SK-N-MC (cell line): ENCODE data around the gene GNGT1.

Experiments used
- DNase-seq: peaks from one replicate; pipeline ENCODE4 v3.0.0-alpha.2; 2011; ENCODE audit warnings: low read depth, low spot score
- H3K27ac ChIP-seq: fragments of 200-600 bp; sonication (generic); 2 replicates; pipeline ENCODE4 v1.5.1; 2016; ENCODE audit warnings: mixed run types
- H3K36me3 ChIP-seq: fragments of 200-600 bp; sonication (generic); 2 replicates; pipeline ENCODE4 v1.6.1; 2017; ENCODE audit warnings: antibody characterized with exemption, low read length, mixed read lengths; ENCODE audit not compliant: insufficient read depth
- H3K4me3 ChIP-seq: fragments of 200-600 bp; sonication (generic); 2 replicates; pipeline ENCODE4 v1.5.1; 2016
- H3K9ac ChIP-seq: fragments of 200-600 bp; sonication (generic); 2 replicates; pipeline ENCODE4 v1.8.0; 2017; ENCODE audit warnings: mixed run types, mixed read lengths; ENCODE audit not compliant: insufficient read length
- H3K9me3 ChIP-seq: fragments of 200-600 bp; sonication (generic); 2 replicates; pipeline ENCODE4 v1.6.1; 2017; ENCODE audit warnings: low read depth, mild to moderate bottlenecking, antibody characterized with exemption, low read length, moderate library complexity, mixed read lengths
- EZH2 ChIP-seq: fragments of 200-600 bp; sonication (generic); IDR thresholded peaks from one replicate; pipeline ENCODE4 v1.6.1; 2017; ENCODE audit warnings: antibody characterized with exemption
- FOXP2 ChIP-seq: optimal IDR thresholded peaks from 2 replicates; pipeline ENCODE3; 2011; ENCODE audit warnings: mild to moderate bottlenecking, moderate library complexity; ENCODE audit not compliant: insufficient read depth; ENCODE audit errors: extremely low read length, control extremely low read depth
- POLR2AphosphoS5 ChIP-seq: IDR thresholded peaks from 2 replicates; pipeline ENCODE4 v1.6.1; 2012; ENCODE audit warnings: mild to moderate bottlenecking, low read depth, low read length, borderline replicate concordance

Gene GNGT1

DNA sequence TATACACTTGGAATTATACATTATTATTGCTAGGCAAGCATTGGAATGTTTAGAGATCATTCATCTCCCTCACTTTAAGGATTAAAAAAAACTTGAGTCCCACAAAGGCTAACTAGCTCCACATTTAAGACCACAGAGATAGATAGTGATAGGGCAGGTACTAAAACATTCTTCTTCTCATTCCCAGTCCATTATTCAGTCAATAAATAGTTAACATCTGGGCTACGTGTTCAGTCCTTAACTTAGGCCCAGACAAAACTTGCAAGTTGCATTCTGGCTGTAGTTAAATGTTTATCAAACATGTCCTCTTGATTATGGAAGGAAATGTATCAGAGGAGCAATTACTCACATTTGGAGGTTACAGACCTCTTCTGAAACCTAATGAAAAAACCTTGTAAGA, 17.6 kb downstream of the GNGT1 start:
- H3K4me3 ChIP-seq: peak overlapping the region; percentile 80
- H3K27ac ChIP-seq: 0 out of 2 replicates have a peak overlapping the region, but pooled peaks have one; percentile 23
- H3K9ac ChIP-seq: no peak overlapping the region
- no peak for DNase-seq
- H3K9me3 ChIP-seq: no peaks in the 10 kb centered on the region
- TF ChIP-seq FOXP2: no peak
- no peak for TF ChIP-seq EZH2
- no peak for TF ChIP-seq POLR2AphosphoS5
- H3K36me3 ChIP-seq: peaks cover 7% of the 10 kb centered on the region; the same call in 1 of the 2 replicates

DNA sequence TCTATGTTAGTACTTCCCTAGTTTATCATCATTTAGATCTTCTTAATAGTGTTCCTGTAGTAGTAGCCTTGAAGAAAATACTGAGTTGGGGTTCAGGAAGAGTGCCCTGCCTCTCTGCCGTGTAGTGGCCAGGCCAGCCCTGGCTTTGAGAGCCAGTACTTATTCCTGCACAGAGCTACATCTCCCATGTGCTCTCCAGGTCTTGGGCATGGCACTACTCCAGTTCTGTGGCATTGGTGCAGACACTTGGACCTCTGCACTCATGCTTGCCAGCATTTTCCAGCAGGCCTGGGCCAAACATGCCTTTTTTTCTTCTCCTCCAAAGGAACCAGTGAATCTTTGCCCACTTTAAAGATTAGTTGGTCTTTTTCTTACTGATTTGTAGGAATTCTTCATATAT, 20.4 kb downstream of the GNGT1 start:
- no peak for DNase-seq
- Histone ChIP-seq H3K36me3 (peaks cover 7% of the 10 kb centered on the region; the same call in 1 of the 2 replicates), H3K9ac (no peak overlapping the region), H3K4me3 (no peak overlapping the region), H3K9me3 (no peaks in the 10 kb centered on the region), H3K27ac (no peak overlapping the region)
- TF ChIP-seq EZH2: no peak
- no peak for TF ChIP-seq POLR2AphosphoS5
- no peak for TF ChIP-seq FOXP2

DNA sequence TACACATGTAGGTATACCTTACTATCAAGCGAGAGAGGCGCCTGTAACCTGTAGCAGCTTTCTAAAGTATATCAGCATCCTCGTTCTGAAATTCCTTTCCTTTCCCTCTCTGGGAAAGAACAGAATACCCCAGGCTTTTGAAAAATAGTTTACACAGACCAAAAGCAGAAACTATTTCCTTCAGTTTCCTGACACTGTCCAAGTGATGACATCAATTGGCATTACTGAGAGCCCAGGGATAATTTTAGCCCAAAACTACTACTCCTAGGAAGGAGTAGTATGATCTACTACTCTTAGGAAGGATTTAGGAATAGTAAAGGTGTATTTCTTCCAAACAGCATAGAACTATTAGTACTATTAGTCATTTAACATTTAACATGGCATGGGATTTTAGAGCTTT, 21.2 kb downstream of the GNGT1 start:
- no peak overlapping the region for H3K4me3 ChIP-seq
- peaks cover 7% of the 10 kb centered on the region; the same call in 1 of the 2 replicates for H3K36me3 ChIP-seq
- H3K9me3 ChIP-seq: no peaks in the 10 kb centered on the region
- no peak for DNase-seq
- H3K9ac ChIP-seq: no peak overlapping the region
- H3K27ac ChIP-seq: no peak overlapping the region
- TF ChIP-seq POLR2AphosphoS5: no peak
- no peak for TF ChIP-seq FOXP2
- TF ChIP-seq EZH2: no peak

DNA sequence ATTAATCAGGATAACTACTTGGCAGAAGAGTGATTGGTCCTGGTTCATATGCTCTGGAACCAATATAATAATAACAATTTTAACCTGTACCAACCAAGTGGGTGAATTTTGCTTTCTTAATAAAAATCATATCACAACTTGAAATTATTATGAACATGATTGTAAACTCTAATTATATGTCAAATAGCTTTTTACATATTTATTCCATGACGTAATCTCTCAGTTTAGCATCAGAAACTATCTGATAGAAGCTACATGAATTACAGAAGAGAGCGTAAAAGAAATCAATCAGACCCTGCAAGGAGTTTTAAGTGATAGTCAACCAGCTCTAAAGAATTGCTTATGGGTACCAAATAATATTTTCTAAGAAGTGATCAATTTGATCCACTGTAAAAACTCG, 25.3 kb downstream of the GNGT1 start:
- no peak for DNase-seq
- H3K4me3 ChIP-seq: no peak overlapping the region
- TF ChIP-seq EZH2: no peak
- TF ChIP-seq FOXP2: no peak
- TF ChIP-seq POLR2AphosphoS5: no peak
- no peaks in the 10 kb centered on the region for H3K9me3 ChIP-seq
- no peak overlapping the region for H3K27ac ChIP-seq
- no peak overlapping the region for H3K9ac ChIP-seq
- H3K36me3 ChIP-seq: 0 out of 2 replicates have a peak, but pooled peaks cover under 1% of the 10 kb centered on the region

DNA sequence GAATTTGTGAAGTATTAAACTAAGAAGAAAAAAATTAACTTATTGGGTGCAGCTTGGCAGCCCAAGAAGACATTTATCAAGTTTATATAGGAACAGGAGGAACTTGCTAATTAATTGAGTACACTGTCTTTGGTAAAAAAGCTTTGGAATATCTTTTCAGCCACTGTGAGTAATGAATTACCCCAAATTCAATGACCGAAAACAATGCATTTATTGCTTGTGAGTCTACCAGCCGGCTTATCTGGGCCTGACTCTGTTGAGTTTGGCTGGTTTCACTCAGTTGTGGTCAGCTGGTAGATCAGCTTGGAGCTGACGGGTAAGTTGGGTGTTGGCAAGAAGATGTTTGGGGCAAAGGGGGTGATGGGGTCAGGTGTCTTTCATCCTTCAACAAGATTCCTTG, 26.8 kb downstream of the GNGT1 start:
- Histone ChIP-seq H3K9me3 (no peaks in the 10 kb centered on the region), H3K9ac (no peak overlapping the region), H3K36me3 (no peaks in the 10 kb centered on the region), H3K27ac (no peak overlapping the region), H3K4me3 (no peak overlapping the region)
- DNase-seq: no peak
- no peak for TF ChIP-seq FOXP2
- TF ChIP-seq POLR2AphosphoS5: no peak
- no peak for TF ChIP-seq EZH2

DNA sequence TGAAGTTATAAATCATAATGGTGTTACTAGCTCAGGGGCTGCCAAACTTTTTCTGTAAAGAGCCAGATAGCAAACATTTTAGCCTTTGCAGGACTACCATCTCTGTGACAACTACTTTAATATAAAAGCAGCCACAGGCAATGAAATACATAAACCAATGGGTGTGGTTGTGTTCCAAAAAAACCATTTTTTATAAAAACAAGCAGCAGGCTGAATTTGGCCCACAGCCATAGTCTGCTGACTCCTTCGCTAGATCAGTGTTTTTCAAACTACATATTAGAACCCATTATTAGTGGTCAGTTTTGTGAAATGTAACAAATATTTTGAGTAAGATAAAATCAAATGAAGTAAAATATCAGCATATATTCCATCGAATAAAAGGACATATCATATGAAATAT, 28.7 kb downstream of the GNGT1 start:
- TF ChIP-seq EZH2 (no peak), FOXP2 (no peak), POLR2AphosphoS5 (no peak)
- Histone ChIP-seq H3K4me3 (no peak overlapping the region), H3K9ac (no peak overlapping the region), H3K27ac (no peak overlapping the region), H3K36me3 (no peaks in the 10 kb centered on the region), H3K9me3 (no peaks in the 10 kb centered on the region)
- no peak for DNase-seq

DNA sequence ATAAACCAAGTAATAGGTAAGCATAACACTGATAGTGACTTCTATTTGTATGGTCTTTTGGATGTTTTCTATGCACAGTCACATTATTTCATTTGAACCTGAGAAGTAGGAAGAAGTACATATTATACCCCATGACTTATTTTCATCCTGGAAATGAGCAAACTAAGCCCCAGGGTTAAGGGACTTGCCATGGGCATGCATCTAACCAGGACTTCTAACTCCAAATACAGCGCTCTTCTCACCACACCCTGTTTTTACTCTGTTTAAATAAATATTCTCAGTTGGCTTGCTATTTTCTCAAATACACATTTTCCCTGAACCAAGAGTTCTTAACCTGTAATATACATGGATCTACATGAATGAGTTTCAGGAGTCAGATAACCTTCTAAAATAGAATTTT, 31.5 kb downstream of the GNGT1 start:
- no peaks in the 10 kb centered on the region for H3K9me3 ChIP-seq
- H3K4me3 ChIP-seq: no peak overlapping the region
- TF ChIP-seq POLR2AphosphoS5 (no peak), FOXP2 (no peak), EZH2 (no peak)
- H3K27ac ChIP-seq: no peak overlapping the region
- H3K36me3 ChIP-seq: no peaks in the 10 kb centered on the region
- H3K9ac ChIP-seq: no peak overlapping the region
- DNase-seq: no peak

DNA sequence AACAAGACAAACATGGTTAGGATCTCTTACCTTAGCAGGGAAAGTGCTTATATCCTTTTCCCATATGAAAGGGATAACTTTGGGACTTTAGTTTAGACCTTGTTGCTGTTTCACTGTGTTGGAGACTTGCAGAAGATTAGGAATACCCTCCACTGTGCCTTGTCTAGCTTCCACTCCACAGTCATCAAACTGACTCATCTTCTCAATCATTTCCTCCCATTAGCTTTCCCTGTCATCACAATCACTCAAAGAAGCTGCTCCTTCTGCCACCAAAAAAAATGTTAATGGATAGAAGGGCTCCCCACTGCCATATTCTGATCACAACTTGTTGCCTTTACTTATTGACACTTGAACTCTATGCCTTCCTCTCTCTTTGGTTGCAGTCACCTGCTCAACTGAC, 31.9 kb downstream of the GNGT1 start:
- H3K9ac ChIP-seq: no peak overlapping the region
- no peaks in the 10 kb centered on the region for H3K36me3 ChIP-seq
- H3K4me3 ChIP-seq: no peak overlapping the region
- TF ChIP-seq POLR2AphosphoS5: no peak
- TF ChIP-seq FOXP2: no peak
- no peak for TF ChIP-seq EZH2
- H3K27ac ChIP-seq: no peak overlapping the region
- no peak for DNase-seq
- no peaks in the 10 kb centered on the region for H3K9me3 ChIP-seq

DNA sequence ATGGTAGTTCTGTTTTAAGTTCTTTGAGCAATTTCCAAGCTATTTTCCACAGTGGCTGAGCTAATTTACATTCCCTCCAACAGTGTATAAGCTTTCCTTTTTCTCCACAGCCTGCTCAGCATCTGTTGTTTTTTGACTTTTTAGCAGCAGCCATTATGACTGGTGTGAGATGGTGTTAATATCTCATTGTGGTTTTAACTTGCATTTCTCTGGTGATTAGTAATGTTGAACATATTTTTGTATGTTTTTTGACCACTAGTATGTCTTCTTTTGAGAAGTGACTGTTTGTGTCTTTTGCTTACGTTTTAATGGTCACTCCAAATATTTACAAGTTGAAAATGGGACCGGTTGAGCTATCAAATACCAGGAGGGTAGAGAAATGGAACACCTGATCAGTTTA, 35.6 kb downstream of the GNGT1 start:
- no peak overlapping the region for H3K4me3 ChIP-seq
- no peak overlapping the region for H3K27ac ChIP-seq
- no peak for DNase-seq
- H3K9ac ChIP-seq: no peak overlapping the region
- H3K36me3 ChIP-seq: no peaks in the 10 kb centered on the region
- no peaks in the 10 kb centered on the region for H3K9me3 ChIP-seq
- no peak for TF ChIP-seq POLR2AphosphoS5
- no peak for TF ChIP-seq EZH2
- TF ChIP-seq FOXP2: no peak
